ENCODE results near the gene THYN1.

DNA sequence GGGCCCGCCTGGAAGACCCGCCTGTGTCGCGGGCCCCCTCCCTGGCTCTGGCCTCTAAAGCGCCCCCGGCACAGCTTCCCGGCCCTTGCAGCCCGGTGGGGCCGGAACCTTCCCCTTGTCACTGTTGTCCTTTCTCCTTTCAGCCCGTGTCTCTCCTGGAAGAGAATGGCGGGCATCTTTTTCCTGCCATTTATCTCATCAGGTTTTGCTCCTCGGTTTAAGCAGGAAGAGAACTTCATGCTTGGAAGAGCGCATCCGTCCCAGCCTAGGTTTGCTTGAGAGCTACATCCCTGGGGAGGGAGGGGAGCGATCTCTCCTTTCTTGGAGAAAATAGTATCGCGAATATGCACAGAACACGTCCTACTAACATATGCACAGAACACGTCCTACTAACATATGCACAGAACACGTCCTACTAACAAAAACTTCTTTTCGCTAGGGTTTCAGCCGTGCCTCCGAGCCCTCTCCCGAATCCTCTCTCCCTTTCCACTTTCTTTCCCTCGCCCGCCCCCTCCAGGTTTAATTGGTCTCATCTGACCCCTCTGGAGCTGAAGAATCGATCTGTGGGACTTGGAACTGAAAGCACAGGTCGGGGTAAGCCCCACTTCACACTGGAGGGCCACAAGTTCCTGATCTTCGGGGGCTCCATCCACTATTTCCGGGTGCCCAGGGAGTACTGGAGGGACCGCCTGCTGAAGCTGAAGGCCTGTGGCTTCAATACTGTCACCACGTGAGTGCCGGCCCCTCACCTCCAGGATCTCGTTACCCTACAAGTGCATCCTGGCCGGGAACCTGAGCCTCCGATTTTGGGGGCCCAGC is 24.2 kb upstream of the THYN1 start:
- TF ChIP-seq GLIS3 (CRISPR knock-in tag; IDR thresholded peaks at IDR 0.05) = no peak
- TF ChIP-seq, protein P1, sequence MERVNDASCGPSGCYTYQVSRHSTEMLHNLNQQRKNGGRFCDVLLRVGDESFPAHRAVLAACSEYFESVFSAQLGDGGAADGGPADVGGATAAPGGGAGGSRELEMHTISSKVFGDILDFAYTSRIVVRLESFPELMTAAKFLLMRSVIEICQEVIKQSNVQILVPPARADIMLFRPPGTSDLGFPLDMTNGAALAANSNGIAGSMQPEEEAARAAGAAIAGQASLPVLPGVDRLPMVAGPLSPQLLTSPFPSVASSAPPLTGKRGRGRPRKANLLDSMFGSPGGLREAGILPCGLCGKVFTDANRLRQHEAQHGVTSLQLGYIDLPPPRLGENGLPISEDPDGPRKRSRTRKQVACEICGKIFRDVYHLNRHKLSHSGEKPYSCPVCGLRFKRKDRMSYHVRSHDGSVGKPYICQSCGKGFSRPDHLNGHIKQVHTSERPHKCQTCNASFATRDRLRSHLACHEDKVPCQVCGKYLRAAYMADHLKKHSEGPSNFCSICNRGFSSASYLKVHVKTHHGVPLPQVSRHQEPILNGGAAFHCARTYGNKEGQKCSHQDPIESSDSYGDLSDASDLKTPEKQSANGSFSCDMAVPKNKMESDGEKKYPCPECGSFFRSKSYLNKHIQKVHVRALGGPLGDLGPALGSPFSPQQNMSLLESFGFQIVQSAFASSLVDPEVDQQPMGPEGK (CRISPR knock-in tag; IDR thresholded peaks at IDR 0.05; ENCODE audit: borderline replicate concordance) = no peak

Data from SK-N-SH treated with all-trans-retinoic acid at 6 μM for 48 hours (cell line).